Posterior cingulate gyrus (tissue), 11 donors: ENCODE results near the gene CIC.
"Not testable (repeated sequence)": the region's sequence is repeated elsewhere in the genome, so short reads cannot be mapped to it uniquely, and the experiment has no call there.

ENCODE experiments used
- DNase-seq, 10 donors: peaks; one replicate each; pipeline versions ENCODE4 v3.0.0 to v3.0.0-alpha.2; 2020 to 2021; ENCODE audit warnings: mixed read lengths in 3 of 10
- intact Hi-C: fragments of 100-400 bp; cut with DNase I; formaldehyde crosslinking; loops from one replicate; pipeline ENCODE4 v1.15.1; 2023

Gene CIC

DNA sequence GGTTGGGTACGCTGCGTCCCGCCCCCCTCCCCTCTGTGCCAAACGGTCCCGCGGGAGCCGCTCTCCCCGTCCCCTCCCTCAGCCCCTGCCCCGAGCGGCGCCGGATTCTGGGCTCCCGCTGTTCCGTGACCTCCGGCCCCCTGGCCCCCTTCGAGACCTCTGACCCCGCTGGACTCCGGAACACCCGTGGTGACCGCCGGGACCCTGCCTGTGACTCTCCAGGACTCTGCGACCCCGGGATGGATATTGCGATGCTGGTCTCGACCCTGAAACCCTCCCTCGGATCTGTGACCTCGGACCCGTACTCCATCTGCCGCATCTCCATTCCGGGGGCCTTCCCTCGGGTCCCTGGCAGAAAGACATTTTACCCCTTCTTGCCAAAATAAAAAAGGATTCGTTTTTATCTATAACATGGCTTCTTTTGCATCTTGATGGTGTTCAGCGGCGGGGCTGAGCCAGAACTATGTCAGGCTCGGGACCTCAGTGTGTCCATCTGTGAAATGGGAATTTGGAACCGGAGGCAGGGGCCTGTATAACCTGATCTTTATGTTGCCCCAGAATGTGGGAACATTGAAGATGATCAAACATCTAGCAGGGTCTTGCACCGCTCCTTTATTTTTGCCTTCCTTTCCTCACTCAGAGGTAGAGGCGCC is 55.7 kb downstream of the CIC start:
- DNase-seq = peak in 1 of 10 donors; percentile 84
- intact Hi-C loops = loop anchor here (2.0 to 10.0 kb wide), 3 partner anchors 40 to 80 kb away; partner anchors contain the start of gene GSK3A

DNA sequence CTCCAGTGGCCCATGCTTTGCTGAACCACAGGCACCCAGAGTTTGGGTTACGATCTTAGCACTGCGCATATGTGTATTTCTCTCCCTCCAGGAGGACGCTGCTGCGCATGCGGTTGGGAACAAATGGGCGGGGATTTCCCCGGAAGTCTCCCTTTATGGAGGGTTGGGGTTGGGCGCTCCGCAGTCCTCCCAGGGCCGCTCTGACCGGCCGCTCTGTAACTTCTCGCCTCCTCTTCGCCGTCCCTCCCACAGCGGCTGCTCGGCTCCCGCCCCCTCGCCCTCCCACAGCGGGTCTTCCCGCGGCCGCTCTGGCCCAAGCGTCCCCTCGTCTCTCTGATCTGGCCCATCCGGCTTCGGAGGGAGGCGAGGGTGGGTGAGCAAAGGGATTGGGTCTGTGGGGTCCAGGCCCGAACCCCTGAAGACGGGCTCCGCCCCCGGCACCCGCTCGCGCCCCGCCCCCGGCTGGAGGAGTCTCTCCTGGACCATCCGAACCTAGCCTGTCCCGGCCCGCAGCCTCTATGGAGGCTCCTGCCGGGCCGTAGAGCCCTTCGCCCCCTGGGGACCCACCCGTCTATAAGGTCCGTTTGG is 56.4 kb downstream of the CIC start, which contains the start of gene MEGF8:
Gene MEGF8, plus strand, starts transcription at position 328 of the 588 bp plus-strand sequence. CDS start 609 bp downstream, outside the sequence.
- peak; percentile 96 to 100 (median 98) for DNase-seq
- intact Hi-C loops = loop anchor here (2.0 to 10.0 kb wide), 3 partner anchors 41 to 81 kb away; partner anchors contain the start of gene GSK3A

DNA sequence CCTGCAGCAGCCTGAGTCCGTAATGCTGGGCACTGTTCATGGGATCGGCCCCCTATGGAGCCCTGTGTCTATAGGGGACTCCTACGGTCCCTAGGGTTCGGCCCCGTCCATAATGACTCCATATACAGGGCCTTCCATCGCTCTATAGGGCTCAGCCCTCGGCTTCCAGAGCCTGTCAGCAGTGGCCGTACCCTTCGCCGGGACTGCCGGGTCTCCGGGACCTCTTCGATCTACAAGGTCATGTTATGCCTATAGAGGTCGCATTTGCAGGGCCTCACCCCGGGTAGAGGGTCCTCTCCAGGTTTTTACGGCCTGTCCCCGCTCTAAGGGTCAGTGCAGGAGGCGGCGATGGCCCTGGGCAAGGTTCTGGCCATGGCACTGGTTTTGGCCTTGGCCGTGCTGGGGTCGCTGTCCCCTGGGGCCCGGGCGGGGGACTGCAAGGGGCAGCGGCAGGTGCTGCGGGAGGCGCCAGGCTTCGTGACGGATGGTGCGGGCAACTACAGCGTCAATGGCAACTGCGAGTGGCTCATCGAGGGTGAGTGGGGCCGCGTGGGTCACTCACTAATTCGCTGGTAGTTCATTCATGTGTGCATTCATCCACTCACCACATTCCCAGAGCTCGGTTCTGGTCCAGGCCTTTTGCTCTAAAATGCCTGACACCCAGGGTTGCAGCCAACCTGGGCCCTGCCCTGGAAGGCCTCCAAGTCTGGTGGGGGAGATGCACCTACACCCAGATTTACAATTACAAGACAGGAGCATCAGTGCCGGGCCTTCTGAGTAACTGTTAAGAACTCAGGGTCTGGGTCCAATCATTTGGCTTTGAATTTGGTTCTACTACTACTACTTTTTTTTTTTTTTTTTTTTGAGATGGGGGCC is 57.1 kb downstream of the CIC start:
- DNase-seq = peak in 2 of 10 donors; percentile 75 to 78
- intact Hi-C loops = loop anchor here (2.0 to 10.0 kb wide), 3 partner anchors 41 to 81 kb away; partner anchors contain the start of gene GSK3A

DNA sequence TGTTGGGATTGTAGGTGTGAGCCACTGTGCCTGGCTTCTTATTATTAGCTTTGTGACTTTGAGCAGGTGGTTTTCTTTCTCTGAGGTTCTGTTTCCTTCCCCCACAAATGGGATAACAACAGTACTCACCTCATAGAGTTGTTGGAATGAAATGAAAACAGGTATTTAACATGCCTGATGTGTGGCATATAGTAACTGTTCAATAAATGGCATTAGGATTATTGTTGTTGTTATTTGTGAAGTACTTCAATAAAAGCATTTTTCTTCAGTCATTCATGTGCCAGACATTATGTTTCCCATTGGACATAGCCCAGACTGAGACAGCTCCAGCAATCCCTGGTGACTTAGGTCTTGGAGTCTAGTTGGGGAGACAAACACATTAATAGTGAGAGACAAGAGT is 57.9 kb downstream of the CIC start:
- no peak for DNase-seq
- intact Hi-C loops = loop anchor here (5.0 to 10.0 kb wide), 2 partner anchors 70 to 82 kb away; partner anchors contain the start of gene GSK3A

DNA sequence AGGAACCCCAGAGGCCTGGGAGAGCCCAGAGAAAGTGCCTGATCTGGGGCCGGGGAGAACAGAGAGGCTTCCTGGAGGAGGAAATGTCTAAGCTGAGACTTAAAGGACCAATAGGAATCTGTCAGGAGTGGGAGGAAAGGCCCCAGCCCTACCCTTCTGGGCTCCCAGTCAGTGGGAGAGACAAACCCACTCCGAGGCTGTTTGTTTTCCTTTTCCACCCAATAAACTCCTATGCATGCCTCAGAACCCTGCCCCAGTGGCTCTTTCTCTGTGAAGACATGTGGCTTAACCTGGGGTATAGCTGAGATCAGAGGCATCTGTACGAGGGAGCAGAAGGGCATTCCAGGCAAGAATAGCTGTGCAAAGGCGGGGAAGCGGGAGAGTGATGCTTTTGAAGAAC is 58.3 kb downstream of the CIC start:
- peak in 1 of 10 donors; percentile 55 for DNase-seq
- intact Hi-C loops = loop anchor here (5.0 to 10.0 kb wide), 2 partner anchors 70 to 83 kb away; partner anchors contain the start of gene GSK3A

DNA sequence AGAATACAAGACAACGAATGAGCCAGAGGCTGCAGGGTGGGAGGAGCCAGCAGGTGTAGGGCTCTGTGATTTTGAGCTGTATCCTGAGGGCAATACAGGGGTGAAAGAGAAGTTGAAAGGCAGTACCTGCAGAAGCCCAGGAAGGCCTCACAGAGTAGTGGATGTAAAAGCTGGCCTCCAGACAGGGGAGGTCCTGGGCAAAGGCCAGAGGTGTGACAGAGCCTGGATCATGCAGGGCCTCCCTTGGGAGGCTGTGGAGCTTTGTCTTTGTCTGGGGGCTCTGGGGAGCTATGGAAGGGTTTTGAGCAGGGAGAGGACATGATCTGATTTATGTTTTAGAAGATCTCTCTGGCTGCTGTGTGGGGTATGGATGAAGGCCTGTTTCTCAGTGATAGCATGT is 59.1 kb downstream of the CIC start:
- intact Hi-C loops = loop anchor here (5.0 to 10.0 kb wide), 2 partner anchors 69 to 83 kb away; partner anchors contain the start of gene GSK3A
- DNase-seq = peak in 1 of 10 donors; percentile 30

DNA sequence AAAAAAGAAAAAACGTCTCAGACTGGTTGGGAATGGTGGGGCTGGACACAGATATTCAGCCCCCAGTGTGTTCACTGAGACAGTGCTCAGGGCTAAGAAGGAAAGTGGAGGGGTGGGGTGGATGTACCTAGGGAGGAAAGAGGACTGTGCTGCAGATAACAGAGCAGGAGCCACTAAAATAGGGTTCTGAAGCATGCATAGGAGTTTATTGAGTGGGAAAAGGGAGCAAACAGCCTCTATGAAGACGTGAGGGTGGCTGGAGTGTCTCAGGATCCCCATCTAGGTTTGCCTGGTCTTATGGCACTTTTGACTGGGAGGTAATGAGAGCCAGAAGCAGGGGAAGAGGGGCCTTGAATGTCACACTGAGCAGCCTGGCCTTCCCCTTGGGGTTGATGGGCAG is 59.8 kb downstream of the CIC start:
- intact Hi-C loops = loop anchor here (5.0 to 10.0 kb wide), 2 partner anchors 68 to 84 kb away; partner anchors contain the start of gene GSK3A
- DNase-seq = no peak

DNA sequence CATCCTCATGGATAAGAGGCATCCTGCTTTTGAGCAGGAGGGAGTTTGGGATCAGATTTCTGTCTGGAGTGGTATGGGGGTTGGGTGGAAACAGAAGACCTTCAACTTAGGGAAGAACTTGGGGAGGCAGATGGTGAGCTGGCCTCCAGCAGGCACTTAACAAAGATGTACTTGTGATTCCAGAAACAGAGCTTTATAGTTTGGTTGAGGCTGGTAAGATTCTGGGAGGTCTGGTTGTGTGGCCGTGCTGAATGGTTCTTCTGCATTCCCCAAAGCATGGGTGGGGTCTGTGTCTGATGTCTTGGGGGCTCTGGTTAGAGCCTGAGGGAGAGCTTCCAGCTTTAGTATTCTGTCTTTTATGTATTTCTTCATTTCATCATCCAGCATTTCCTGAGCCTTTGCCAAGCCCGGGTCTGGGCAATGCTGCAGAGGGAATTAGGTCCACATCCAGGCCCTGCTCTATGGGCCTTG is 61.2 kb downstream of the CIC start:
- intact Hi-C loops = no loop called here

DNA sequence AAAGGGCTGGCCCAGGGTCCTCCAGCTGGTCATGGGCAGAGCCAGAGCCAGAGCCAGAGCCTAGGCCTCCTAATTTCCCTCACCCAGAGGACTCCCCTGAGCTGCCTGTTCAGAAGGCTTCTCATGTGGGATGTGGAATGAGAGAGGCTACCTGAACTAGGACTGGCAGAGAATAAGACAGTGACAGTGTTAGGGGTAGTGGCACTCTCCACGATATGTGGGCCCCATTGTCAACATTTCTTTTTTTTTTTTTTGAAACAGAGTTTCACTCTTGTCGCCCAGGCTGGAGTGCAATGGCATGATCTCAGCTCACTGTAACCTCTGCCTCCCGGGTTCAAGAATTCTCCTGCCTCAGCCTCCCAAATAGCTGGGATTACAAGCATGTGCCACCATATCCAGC is 62.3 kb downstream of the CIC start:
- intact Hi-C loops, DNase-seq: not testable (repeated sequence)

More for the DNA sequence above, 61.2 kb downstream of the CIC start:
- no peak for DNase-seq

DNA sequence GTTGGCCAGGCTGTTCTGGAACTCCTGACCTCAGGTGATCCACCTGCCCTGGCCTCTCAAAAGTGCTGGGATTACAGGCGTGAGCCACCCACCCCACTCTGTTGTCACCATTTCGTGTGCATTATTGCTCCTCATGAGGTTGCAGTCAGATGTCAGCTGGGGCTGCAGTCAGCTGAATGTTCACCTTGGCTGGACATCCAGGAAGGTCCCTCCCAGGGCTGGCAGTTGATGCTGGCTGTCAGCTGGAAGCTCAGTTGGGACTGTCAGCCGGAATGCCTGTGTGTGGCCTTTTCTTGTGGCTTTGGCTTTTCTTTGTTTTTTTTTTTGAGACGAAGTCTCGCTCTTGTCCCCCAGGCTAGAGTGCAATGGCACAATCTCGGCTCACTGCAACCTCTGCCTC is 63.0 kb downstream of the CIC start:
- no peak for DNase-seq
- intact Hi-C loops = no loop called here

DNA sequence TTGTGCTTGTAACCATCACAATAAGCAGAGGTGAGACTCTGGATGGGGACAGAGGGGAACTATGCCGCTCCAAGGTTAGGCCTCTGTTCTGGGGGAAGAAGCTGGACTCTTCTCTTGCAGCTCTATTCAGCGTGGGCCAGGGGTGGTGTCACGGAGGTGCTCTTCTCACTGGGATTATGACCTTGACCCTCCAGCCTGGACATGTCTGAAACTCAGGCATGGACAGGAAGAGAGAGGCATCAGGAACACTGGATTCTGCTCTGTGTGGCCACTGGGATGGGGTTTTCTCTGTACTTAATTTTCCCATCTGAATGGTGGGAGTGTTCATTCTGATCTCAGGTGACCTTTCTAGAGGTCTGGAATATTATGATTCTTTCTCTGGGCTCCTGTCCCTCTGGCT is 64.0 kb downstream of the CIC start:
- intact Hi-C loops = no loop called here
- DNase-seq = no peak

DNA sequence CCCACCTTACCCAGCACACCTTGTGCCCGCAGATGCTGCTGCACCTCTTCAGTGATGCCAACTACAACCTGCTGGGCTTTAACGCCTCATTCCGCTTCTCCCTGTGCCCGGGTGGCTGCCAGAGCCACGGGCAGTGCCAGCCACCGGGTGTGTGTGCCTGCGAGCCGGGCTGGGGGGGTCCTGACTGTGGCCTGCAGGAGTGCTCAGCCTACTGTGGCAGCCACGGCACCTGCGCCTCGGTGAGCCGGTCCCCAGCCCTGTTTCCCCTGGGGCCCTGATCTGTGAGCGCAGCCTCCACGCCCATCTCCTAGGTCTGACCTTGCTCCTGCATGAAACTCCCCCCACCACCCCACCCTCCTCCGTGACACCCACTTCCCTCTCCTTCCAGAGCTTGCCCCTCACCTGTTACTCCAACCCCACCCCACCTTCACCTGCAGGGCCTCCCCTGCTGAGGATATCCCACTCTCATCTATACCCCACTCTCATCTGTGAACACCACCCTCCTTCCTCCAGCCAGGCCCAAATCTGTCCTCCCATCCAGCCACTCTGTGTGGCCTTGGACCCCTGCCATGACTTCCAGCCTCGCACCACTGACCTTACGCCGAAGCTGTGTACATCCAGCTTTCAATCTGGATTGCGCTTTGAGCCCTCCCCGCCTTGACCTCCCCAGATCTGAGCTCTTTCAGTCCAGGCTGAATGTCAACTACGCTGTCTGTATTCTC is 65.1 kb downstream of the CIC start:
- intact Hi-C loops = no loop called here
- DNase-seq = peak in 1 of 10 donors; percentile 50

DNA sequence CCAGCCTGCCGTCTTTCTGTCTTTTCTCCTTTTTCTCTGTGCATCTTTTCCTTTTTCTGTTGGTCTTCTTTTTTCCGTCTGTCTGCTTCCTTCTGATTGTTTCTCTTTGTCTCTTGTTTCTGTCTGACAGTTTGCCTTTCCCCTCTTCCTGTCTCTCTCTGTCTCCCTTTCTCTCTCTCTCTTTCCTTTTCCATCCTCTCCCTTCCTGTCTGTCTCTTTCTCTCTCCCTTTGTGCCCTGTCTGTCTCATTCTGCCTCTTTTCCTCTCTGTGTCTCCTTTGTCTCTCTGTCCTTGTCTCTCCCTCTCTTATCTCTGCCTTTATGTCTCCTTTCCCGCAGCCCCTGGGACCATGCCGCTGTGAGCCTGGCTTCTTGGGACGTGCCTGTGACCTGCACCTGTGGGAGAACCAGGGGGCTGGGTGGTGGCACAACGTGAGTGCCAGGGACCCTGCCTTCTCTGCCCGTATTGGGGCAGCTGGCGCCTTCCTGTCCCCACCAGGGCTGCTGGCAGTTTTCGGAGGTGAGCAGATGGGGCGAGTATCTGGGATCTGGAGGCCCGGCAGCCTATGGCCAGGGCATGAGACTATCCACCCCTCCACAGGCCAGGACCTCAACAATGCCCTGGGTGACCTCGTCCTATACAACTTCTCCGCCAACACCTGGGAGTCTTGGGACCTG is 65.8 kb downstream of the CIC start:
- intact Hi-C loops = no loop called here
- DNase-seq = no peak

DNA sequence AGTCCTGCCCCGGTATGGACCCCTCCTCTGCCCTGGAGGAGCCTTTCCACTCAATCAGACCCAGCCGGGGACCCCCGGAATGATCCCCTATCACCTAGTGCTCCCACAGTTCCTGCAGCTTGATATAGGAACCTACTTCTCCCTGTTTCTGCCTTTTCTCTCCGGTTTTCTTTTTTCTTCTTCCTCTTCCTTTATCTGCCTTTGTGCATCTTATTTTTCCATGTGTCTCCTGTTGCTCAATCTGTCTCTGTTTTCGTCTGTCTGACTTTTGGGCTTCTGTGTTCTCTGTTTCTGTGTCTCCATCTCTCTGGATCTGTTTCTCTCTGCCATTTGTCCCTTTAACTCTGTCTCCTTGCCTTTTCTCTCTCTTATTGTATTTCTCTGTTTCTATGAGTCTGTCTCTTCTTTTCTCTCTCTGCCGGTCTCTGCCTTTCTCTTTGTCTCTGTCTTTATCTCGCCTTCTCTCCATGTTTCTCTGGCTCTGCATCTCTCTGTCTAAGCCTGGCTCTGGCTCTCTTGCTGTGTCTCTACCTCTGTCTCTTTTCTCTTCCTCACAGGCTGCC is 66.4 kb downstream of the CIC start:
- DNase-seq = no peak
- intact Hi-C loops = no loop called here

DNA sequence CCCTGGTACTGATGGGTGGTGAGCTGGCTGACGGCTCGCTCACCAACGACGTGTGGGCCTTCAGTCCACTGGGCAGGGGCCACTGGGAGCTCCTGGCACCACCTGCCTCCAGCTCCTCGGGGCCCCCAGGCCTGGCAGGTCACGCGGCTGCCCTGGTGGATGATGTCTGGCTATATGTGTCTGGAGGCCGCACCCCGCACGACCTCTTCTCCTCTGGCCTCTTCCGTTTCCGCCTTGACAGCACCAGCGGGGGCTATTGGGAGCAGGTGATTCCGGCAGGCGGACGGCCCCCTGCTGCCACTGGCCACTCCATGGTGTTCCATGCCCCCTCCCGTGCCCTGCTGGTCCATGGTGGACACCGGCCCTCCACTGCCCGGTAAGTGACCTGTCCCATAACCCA is 66.9 kb downstream of the CIC start:
- DNase-seq = no peak
- intact Hi-C loops = no loop called here

DNA sequence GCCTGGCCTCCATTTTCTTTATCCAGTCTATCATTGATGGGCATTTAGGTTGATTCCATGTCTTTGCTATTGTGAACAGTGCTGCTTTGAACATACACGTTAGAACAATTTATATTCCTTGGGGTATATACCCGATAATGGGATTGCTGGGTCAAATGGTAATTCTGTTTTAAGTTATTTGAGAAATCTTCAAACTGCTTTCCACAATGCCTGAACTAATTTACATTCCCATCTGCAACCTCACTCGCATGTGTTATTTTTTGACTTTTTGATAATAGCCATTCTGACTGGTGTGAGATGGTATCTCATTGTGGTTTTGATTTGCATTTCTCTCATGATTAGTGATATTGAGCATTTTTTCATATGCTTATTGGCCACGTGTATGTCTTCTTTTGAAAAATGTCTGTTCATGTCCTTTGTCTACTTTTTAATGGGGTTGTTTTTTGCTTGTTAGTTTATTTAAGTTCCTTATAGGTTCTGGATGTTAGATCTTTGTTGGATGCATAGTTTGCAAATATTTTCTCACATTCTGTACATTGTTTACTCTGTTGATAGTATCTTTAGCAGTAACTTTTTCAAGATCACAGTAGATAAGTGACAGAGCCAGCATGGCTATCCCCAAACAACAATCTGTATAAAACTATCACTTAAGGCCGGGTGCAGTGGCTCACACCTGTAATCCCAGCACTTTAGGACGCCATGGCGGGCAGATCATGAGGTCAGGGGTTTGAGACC is 70.2 kb downstream of the CIC start:
- DNase-seq, intact Hi-C loops: not testable (repeated sequence)

DNA sequence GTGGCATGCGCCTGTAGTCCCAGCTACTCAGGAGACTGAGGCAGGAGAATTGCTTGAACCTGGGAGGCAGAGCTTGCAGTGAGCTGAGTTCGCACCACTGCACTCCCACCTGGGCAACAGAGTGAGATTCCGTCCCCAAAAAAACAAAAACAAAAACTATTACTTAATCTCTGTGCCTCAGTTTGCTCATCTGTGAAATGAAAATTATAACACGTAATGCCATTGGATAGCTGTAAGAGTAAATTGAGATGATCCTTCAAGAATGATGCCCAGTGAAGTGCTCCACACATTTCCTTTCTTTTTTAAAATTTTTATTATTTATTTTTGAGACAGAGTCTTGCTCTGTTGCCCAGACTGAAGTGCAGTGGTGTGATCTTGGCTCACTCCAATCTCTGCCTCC is 70.9 kb downstream of the CIC start:
- intact Hi-C loops = loop anchor here (5.0 kb wide), 1 partner anchor 42 kb away; no protein-coding TSS in a partner anchor
- DNase-seq = not testable (repeated sequence)
